ENCODE measurements around the gene CBARP. TPM values are rescaled to one million over a fixed set of nuclear protein-coding genes. Genes with fewer than 3 reads are reported as not detected.

Gene CBARP
- total and polyA plus RNA-seq, 2 of the 13 experiments (the other 11 are each of a cell fraction or from before 2014, with no cell fraction given) = 1.2 to 1.4 TPM

- TF ChIP-seq ZNF678 (CRISPR knock-in tag; IDR thresholded peaks at IDR 0.05) = no peak
- TF ChIP-seq GTF3A (CRISPR knock-in tag; conservative IDR thresholded peaks at IDR 0.05) = no peak
- no peak for TF ChIP-seq ZSCAN9 (CRISPR knock-in tag; IDR thresholded peaks at IDR 0.05; ENCODE audit: borderline replicate concordance)
- no peak for TF ChIP-seq CEBPZ (IDR thresholded peaks at IDR 0.05; ENCODE audit: low read length)
- 0 out of 2 replicates have a peak, but pooled peaks have one; percentile 27 for TF ChIP-seq ZNF790 (CRISPR knock-in tag; IDR thresholded peaks at IDR 0.05; ENCODE audit: borderline replicate concordance)
- no peak for TF ChIP-seq PLSCR1 (CRISPR knock-in tag; IDR thresholded peaks at IDR 0.05; ENCODE audit: borderline replicate concordance)
- TF ChIP-seq ATF3 (CRISPR knock-in tag; IDR thresholded peaks at IDR 0.05) = no peak
- TF ChIP-seq NR2F6 (IDR thresholded peaks at IDR 0.05) = no peak
- TF ChIP-seq NR2F6 (CRISPR knock-in tag; IDR thresholded peaks at IDR 0.05) = no peak
- no peak; the same call in 1 of the 2 replicates for TF ChIP-seq ZFP90 (CRISPR knock-in tag; IDR thresholded peaks at IDR 0.05; ENCODE audit: borderline replicate concordance)
- TF ChIP-seq ZNF605 (CRISPR knock-in tag; IDR thresholded peaks at IDR 0.05) = no peak
- no peak for TF ChIP-seq MTF1 (CRISPR knock-in tag; IDR thresholded peaks at IDR 0.05)
- TF ChIP-seq SP1 (IDR thresholded peaks at IDR 0.05) = no peak
- peak; percentile 16; the same call in 1 of the 2 replicates for TF ChIP-seq SP1 (CRISPR knock-in tag; IDR thresholded peaks at IDR 0.05)
- no peak for TF ChIP-seq ZBTB46 (CRISPR knock-in tag; IDR thresholded peaks at IDR 0.05; ENCODE audit: borderline replicate concordance)
- no peak for TF ChIP-seq ZNF567 (CRISPR knock-in tag; IDR thresholded peaks at IDR 0.05; ENCODE audit: borderline replicate concordance)
- no peak for TF ChIP-seq SRF (IDR thresholded peaks at IDR 0.05; ENCODE audit: low read depth, low read length)
- no peak for TF ChIP-seq ZNF615 (CRISPR knock-in tag; IDR thresholded peaks at IDR 0.05; ENCODE audit: borderline replicate concordance)
- TF ChIP-seq ZNF205 (CRISPR knock-in tag; IDR thresholded peaks at IDR 0.05) = no peak
- TF ChIP-seq SIX1 (CRISPR knock-in tag; IDR thresholded peaks at IDR 0.05; ENCODE audit: borderline replicate concordance) = no peak
- 0 out of 2 replicates have a peak, but pooled peaks have one; percentile 20 for TF ChIP-seq PHF21A (CRISPR knock-in tag; IDR thresholded peaks at IDR 0.05)
- no peak for TF ChIP-seq ZNF512B (CRISPR knock-in tag; IDR thresholded peaks at IDR 0.05; ENCODE audit: borderline replicate concordance)
Observed at GRCh38 chr19:1269478-1270212, 31.8 kb upstream of the CBARP start (continued).
